ENCODE data around the gene LMF1.

The LMF1 gene

DNA sequence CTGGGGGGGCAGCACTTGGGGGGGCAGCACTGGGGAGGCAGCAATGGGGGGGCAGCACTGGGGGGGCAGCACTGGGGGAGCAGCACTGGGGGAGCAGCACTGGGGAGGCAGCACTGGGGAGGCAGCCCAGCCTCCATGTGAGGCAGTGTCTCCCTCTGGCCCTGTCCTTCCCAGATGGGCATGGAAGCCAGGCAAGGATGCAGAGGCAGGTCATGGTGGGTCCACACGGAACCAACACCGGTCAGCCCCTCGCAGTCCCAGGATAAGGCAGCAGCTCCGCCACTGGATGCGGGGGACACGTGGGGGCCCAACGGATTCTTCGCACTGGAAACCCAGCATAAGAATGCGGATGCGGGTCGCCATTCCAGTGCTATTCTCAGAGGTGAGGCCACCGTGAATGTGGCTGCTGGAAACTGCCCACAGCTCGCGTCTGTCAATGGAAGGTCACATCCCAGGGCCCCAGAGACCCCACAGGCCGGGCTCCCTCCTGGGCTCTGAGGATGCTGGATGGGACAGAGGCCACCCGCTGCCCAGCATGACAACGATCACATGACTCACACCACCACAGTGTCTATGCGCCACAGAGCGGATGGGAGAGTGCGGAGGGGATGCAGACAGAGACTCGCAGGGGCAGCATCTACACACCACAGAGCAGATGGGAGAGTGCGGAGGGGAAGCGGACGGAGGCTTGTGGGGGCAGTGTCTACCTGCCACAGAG is 59.0 kb downstream of the LMF1 start:
- DNase-seq (ENCODE audit: low read depth), result no peak

DNA sequence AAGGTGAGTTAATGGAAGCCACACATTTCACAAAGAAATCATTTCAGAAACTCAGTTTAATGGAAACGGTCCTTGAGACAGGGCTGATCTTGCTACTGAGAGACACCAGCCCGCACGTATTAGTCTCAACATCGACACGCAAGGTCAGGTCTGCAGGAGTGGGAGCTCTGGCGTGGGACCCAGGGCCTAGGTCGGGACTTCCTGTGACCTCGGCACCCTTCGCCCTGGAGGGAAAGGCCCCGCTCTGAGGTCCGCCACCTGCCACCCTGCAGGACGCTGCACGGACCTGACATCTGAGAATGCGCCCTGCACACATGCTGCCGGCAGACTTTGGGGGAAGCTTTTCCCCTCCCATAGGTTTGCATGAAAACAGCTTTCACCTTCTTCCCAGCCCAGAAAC is 59.7 kb downstream of the LMF1 start:
- no peak for DNase-seq (ENCODE audit: low read depth)

DNA sequence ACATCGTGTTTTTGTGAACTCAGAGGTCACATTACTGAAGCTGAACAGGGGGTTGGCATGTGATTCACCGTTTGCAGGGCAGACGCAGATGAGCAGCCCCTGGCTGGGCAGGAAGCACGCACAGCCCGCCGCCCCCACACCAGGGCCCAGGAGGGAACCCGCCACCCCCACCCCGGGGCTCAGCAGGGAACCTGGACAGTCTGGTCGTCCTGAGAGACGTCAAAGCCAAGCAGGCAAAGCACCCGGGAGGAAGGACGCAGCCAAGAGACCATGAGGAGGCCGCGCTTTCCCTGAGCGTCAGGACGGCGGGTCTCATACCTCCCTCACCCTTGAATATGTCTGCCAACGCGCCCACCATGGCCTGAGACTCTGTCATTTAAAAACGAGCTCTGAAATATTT is 60.6 kb downstream of the LMF1 start:
- no peak for DNase-seq (ENCODE audit: low read depth)

DNA sequence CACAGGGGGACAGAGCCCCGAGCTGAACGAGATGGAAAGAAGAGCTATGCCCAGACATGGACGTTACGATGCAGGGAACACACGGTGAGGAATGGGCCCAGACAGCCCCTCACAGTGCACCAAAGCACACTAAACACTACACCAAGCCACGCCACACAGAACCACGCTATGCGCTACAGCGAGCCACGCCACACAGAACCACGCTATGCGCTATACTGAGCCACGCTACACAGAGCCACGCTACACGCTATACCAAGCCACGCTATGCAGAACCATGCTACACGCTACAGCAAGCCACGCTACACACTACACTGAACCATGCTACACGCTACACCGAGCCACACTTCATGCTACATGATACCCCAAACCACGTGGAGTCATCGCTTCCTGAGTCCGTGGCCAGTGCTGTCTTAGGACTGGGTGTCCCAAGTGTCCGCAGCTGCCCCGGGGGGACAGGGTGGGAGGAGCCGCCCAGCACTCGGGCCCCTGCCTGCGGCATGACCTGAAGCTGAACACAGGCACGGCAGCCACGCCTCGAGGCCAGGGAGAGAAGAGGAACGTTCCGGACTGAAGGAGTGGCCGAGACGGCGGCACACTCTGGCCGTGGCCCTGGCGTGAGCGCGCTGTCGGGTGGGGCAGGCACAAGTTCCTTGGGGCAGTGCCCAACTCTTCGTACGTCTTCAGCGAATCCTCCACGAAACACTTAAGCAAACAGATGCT is 61.3 kb downstream of the LMF1 start:
- no peak for DNase-seq (ENCODE audit: low read depth)

DNA sequence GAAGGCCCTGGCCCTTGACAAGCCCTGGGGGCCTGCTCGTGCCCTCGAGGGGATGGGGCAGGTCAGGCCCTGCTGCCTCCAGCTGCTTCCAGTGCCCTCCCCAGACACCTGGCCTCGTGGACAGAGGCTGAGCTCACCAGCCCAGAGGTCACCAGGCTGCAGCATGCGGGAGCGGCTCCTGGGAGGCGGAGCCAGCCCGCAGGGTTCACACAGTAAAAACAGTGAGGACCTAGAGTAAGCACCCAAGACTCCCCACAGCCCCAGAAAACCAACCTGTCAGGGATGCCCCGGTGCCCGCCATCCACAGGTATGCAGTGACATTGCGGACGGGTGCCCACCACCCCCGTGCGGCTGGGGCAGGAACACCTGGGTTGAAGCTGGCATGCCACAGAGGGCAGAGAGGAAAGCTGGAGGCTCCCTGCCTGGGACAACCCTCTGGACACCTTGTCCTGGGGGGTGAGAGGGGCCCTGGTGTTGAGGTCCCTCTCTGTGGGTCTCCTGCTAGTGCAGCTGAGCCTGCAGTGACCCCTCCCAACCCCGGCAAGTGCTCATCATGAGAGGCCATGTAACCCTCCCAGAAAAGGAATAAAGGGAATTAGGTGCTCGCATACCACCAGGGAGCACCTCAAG is 62.1 kb downstream of the LMF1 start:
- no peak for DNase-seq (ENCODE audit: low read depth)

DNA sequence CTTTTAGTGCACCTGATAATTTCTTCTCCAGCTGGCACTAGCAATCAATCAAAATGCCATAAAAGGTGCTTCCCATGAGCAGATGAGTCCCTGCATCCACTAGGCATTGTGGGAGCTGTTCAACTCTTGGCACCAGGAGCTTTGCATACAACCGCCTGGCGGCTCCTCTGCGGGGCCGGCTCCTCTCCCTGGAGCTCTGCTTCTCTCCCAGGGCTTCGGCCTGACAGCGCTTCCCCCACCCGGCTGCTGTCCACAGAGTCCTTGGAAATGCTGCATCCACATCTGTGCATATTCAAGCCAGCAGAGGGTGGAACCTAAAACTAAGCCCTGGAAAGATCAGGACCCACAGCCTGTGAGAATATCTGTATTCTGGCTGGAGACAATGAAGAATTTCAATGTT is 62.9 kb downstream of the LMF1 start:
- no peak for DNase-seq (ENCODE audit: low read depth)

DNA sequence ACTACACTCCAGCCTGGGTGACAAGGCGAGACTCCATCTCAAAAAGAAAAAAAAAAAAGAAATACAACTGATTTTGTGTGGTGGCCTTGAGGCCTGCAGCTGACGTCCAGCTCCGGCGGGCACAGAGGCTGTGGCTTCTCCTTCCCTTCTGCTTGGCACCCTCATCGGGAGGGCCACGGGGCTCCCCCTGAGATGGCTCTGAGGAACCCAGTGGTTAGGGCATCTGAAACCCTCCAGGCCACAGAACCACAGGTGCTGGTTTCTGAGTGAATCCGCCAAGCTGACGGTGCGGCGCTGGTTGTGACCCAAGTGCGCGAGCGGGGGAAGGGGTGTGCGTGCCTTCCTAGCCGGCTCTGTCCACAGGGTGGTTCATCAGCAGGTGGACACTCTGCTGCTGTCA is 63.4 kb downstream of the LMF1 start:
- no peak for DNase-seq (ENCODE audit: low read depth)

DNA sequence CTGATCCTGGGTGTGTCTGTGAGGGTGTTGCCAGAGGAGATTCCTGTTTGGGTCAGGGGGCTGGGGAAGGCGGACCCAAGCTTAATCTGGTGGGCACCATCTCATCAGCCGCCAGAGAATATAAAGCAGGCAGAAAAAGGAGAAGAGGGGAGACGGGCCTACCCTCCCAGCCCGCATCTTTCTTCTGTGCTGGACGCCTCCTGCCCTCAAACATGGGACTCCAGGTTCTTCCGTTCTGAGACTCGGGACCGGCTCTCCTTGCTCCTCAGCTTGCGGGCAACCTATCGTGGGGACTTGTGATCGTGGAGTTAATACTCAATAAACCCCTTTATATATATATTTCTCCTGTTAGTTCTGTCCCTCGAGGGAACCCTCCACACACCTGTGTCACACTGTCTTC is 64.5 kb downstream of the LMF1 start:
- DNase-seq (ENCODE audit: low read depth), result no peak

DNA sequence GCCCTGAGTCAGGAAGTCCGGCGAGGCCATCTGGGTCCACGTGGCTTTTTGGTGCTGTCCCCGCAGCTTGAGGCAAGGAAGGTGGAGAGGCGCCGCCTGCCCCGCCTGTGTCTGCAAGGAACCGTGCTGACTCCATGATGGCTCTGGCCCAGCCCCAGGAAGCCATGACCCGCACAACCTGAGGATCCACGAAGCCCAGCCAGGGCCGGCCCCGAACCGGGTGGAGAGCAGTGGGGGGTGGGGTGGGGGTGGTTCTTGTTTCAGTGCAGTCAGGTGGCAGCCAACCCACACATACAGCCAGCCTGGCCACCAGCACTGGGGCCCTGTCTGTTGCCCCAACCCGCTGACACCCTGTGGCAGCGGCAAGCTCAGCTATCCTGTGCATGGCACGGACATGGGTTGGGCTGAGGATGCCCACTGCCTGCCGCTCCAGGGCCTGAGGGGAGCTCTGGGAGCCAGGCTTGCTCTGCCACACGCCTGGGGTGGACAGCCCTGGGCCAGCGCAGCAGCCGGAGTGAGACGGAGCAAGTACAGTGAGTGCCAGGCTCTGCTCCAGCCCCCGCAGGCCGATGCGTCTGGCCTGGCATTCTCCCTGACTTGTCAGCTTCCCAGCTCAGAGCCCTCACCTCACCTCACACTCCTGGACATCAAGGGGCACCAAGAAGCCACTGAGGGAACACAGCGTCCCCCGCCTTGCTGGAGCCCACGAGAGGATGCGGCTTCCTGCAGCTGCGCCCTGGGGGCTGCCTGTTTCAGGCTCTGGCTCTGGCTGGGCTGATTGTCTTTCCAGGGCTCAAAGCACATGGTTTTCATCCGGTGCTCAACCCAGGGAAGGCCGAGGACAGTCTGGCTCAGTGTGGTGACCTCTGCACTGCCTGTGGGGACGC is 68.8 kb downstream of the LMF1 start:
- DNase-seq (ENCODE audit: low read depth), result no peak

DNA sequence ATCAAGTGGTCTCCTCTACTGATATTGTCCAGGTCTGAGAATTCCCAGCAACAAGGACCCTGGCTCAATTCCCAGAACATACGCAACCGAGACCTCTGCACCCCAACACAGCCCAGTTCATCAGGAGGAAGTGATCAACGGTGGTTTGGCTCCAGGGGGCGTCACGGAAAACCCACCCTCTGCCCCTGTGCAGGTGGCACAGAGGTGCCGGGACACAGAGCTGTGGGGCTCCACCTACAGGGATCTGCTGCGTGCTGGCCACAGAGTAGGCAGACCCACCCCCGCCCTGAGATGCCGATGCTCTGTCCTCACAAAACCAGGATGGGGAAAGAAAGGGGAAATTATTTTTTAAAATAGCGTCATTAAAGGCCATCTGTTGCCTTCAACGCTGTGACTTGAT is 69.6 kb downstream of the LMF1 start:
- DNase-seq (ENCODE audit: low read depth), result no peak

DNA sequence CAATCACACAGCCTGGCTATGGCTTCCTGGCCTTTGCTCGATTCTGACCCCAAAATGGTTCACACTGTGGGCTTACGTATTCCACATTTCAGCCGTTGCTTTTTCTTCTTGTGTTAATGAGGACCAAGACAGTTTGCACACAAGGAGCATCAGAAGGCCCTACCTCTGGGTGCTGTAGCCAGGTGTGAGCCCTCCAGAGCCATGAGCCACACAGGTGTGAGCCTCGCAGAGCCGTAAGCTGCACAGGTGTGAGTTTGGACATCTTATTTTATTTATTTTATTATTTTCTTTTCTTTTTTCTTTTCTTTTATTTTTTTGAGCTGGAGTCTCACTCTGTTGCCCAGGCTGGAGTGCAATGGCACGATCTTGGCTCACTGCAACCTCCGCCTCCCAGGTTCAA is 70.6 kb downstream of the LMF1 start:
- no peak for DNase-seq (ENCODE audit: low read depth)

DNA sequence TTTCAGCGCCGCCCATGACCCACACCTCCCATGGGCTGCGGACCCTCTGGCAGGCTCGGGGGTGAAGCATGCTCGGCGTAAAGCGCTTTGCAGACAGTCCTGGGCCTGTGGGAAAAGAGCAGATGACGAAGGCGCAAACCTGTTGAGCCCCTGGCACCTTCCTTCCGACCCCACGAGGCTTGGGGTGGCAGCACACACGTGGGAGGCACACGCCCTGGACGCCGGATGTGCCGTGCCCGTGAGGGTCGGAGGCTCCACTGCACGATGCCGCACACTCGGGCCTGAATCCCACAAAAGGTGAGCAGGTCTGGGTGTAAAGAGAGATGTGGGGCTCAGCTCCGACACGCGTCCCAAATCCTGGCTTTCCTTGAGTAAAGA is 71.1 kb downstream of the LMF1 start:
- DNase-seq (ENCODE audit: low read depth), result no peak

DNA sequence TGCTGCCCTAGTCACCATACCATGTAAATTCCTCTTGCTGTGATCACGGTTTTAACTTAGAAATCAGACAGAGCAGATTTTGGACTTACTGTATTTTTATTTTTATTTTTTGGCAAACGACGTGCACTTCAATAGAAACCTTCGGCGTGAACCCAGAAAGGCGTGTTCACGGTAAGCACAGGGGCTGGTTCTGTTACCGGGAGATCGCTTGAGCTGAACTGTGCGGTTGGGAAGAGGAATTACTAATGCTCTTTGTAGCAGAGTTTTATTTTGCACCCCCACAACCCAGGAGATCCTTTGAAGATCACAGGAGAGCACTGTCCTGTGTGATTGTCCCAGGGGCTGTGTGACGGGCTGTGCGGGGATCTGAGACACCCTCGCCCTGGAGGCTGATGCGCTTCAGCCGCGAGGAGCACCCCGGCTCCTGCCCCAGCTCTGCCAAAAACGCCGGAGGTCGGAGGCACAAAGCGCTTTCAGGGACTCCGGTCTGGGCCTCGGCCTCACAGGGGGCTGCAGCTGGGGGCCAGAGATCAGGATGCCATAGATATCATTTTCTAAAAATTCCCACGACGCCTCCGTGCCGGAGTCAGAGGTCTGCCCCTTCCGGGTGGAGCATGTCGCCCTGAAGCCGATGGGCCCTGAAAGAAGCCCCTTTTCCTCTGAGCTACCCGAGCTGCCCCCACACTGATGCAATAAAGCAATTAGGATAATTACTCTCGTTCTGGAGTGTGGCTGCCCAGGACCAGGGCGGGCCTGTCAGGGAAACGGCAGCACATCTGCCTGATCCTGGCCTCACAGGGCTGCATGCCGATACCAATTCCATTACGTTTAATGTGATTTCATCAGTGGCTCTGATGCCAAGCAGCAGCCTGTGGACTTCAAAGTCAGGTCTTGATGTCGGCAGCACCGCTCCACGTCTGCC is 71.8 kb downstream of the LMF1 start:
- no peak for DNase-seq (ENCODE audit: low read depth)

DNA sequence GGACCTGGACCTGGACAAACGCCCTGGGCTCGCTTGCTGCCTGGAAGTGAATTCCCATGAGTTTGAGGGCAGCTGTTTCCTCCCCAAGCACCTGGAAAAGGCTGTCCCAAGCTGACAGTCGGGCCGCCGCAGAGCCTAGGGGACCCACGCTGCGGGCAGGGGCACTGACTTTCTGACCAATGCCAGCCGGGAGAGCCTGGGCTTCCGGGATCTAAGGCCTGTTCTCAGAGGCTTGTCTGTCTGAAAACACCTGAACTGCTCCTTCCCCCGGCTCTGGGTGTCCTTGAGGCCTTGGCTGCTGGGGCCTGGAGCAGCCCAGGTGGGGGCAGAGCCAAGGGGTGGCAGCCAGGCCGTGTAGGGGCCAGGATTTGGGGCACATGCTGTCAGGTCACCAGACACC is 72.6 kb downstream of the LMF1 start:
- no peak for DNase-seq (ENCODE audit: low read depth)

DNA sequence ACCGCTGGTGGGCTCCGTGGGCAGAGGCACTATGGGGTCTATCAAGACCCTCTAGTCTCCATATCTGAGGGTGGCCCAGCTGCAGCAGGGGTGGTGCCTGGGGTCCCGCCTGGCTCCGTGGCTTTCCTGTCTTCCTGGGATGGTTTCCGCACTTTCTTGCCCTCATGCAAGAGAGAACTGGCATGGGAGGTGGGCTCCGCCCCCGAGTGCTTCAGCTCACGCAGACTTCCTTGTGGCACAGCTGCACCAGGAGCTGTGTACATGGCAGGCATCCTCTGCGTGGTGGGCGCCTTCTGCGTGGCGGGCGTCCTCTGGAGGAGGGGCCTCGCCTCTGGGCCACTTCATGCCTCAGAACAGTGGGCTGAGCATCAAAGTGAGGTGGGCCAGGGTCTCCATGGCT is 73.1 kb downstream of the LMF1 start:
- no peak for DNase-seq (ENCODE audit: low read depth)

DNA sequence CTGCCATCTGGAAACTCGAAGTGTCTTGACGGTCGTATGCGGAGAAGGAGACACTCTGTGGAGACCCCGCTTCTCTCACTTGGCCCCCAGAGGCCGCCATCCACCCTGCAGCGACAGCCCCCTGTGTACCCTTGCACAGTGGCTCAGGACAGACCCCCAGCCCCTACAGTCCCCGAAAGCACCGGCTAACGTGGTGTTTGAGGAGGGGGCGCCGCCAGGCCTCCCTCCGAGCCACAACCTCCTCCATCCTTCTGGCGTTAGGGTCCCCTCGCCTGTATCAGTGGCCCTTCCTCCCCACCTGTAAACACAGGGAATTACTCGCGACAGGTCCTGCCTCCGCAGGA is 73.6 kb downstream of the LMF1 start:
- no peak for DNase-seq (ENCODE audit: low read depth)

DNA sequence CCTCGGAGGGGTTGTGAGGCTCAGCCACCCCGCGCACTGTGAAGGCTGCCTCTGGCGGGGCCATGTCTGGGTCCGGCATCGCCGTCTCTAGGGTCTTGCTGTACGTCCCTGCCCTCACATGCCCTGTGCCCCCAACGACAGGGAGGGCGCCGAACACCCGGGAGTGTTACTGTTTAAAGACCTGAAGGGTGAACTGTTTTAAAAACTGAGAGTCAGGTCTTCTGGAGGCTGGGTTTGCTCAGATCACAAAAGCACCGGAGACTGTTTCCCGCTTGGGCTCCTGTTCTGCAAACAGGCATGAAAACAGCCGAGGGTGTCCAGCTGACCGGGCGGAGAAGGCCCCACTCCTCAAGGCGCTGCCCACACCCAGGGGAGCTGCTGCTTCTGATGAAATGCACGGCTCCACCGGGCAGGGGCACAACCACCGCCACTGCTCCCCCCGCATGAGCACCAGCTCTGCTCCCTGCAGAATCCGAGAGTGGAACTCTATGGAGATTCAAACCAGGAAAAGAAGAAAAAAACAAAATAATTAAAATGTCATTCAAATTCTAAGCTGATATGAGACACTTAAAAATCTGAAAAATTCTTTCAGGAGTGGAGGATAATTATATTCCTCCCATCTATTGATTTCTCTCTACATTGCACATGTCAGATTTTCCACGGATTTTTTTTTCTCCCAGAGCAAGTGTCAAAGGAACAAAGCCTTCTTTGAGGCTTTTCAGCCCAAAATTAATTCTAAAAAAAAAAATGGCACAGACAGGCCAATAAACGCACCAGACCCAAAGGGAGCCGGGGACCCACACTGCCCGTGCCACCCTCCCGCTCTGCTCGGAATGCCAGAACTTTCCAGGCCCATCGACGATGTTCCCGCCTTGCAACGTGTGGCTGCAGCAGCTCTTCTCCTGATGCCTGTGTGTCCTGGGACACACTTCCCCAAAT is 74.3 kb downstream of the LMF1 start:
- DNase-seq (ENCODE audit: low read depth), result no peak

DNA sequence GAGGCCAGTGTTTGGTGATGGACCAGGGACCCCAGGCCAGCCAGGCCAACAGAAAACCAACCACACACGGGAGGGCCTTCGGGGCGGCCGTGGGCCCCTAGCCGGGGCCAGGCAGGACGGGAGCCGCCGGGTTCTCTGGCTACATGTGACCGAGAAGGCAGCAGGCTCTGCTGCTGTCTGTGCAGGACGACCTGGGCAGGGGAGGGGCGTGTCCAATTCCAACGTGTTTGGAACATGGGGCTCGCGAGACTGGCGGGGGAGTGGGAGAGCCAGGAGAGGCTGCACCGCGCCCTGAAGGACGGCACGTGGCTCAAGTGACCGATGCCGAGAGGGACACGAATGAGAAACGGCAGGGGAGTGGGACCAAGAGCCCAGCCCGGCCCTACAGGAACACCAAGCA is 75.4 kb downstream of the LMF1 start:
- no peak for DNase-seq (ENCODE audit: low read depth)

DNA sequence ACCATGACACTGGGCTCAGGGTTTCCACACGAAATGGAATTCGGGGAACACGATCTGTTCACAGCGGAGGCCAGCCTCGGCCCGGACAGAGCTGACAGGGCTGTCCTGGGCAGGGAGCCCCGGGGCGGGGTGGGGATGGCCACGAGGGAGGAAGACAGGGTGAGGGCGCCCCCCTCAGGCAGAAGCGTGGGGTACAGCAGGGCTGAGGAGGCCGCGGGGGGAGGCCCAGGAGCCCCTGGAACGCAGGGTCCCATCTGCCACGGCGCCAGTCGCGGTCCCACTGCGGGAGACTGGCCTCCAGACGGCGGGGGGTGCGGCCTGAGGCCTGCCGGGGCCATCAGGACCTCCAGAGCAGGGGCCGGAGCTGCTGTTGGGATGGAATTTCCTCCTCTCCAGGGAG is 75.9 kb downstream of the LMF1 start:
- no peak for DNase-seq (ENCODE audit: low read depth)

DNA sequence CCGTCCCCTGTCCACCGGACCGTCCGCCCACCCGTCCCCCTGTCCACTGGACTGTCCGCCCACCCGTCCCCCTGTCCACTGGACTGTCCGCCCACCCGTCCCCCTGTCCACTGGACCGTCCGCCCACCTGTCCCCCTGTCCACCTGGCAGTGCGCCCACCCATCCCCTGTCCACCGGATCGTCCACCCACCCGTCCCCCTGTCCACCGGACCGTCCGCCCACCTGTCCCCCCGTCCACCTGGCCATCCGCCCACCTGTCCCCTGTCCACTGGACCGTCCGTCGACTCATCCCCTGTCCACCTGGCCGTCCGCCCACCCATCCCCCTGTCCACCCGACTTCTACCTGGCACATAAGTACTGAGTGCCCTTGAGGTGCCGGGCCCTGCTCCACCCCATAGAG is 76.6 kb downstream of the LMF1 start:
- no peak for DNase-seq (ENCODE audit: low read depth)

DNA sequence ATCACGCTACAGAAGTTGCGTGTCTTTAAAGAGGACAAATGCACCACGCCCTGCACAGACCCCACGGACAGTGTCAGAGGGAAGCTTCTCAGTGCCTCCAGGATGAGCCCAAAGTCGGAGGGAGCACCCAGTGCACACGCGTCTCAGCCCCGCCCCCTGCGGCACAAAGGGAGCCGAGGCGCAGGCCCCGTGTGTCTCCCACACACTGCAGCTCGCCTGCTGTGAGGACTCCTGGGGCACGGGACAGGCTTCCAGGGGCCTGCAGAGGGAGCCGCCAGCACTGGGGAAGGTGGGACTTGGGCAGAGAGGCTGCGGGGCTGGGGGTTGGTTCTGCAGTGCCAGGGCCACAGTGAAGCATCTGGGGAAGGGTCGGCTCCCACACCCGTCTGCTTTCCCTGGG is 77.4 kb downstream of the LMF1 start:
- DNase-seq (ENCODE audit: low read depth), result no peak
